ENCODE results near the gene PLA2G12A. TPM values are rescaled to one million over a fixed set of nuclear protein-coding genes. Genes with fewer than 3 reads are reported as not detected.

The PLA2G12A gene
- total RNA-seq, 1 donor from 2014 or later, result 16.4 TPM

GRCh38 chr4:109755656-109756055, 25.8 kb upstream of the PLA2G12A start:
- no peaks in the 10 kb centered on the region for H3K9me3 Mint-ChIP-seq (ENCODE audit: unreplicated experiment)
- no peak for TF ChIP-seq CTCF (IDR thresholded peaks at IDR 0.05; ENCODE audit: partially characterized antibody, unreplicated experiment)
- H3K4me1 Mint-ChIP-seq (ENCODE audit: low read depth, unreplicated experiment), result no peaks in the 10 kb centered on the region
- H3K27me3 Mint-ChIP-seq (ENCODE audit: unreplicated experiment), result no peaks in the 10 kb centered on the region
- no peak overlapping the region for H3K27ac Mint-ChIP-seq (ENCODE audit: unreplicated experiment)
- no peak overlapping the region for H3K4me3 Mint-ChIP-seq (ENCODE audit: unreplicated experiment)
- no peak for DNase-seq
- no peaks in the 10 kb centered on the region for H3K36me3 Mint-ChIP-seq (ENCODE audit: unreplicated experiment)

GRCh38 chr4:109754093-109754857, 24.4 kb upstream of the PLA2G12A start:
- H3K27ac Mint-ChIP-seq (ENCODE audit: unreplicated experiment), result no peak overlapping the region
- H3K4me1 Mint-ChIP-seq (ENCODE audit: low read depth, unreplicated experiment), result no peaks in the 10 kb centered on the region
- no peaks in the 10 kb centered on the region for H3K36me3 Mint-ChIP-seq (ENCODE audit: unreplicated experiment)
- no peak for TF ChIP-seq CTCF (IDR thresholded peaks at IDR 0.05; ENCODE audit: partially characterized antibody, unreplicated experiment)
- no peaks in the 10 kb centered on the region for H3K9me3 Mint-ChIP-seq (ENCODE audit: unreplicated experiment)
- no peak for DNase-seq
- H3K27me3 Mint-ChIP-seq (ENCODE audit: unreplicated experiment), result no peaks in the 10 kb centered on the region
- no peak overlapping the region for H3K4me3 Mint-ChIP-seq (ENCODE audit: unreplicated experiment)

- no peaks in the 10 kb centered on the region for H3K36me3 Mint-ChIP-seq (ENCODE audit: unreplicated experiment)
- no peaks in the 10 kb centered on the region for H3K9me3 Mint-ChIP-seq (ENCODE audit: unreplicated experiment)
- H3K27ac Mint-ChIP-seq (ENCODE audit: unreplicated experiment), result no peak overlapping the region
- H3K4me1 Mint-ChIP-seq (ENCODE audit: low read depth, unreplicated experiment), result no peaks in the 10 kb centered on the region
- no peak for TF ChIP-seq CTCF (IDR thresholded peaks at IDR 0.05; ENCODE audit: partially characterized antibody, unreplicated experiment)
- no peak for DNase-seq
- no peaks in the 10 kb centered on the region for H3K27me3 Mint-ChIP-seq (ENCODE audit: unreplicated experiment)
- no peak overlapping the region for H3K4me3 Mint-ChIP-seq (ENCODE audit: unreplicated experiment)
Observed at GRCh38 chr4:109752525-109752924, 22.7 kb upstream of the PLA2G12A start.

GRCh38 chr4:109751852-109752251, 22.0 kb upstream of the PLA2G12A start:
- Mint-ChIP-seq H3K9me3 (ENCODE audit: unreplicated experiment) (no peaks in the 10 kb centered on the region), H3K27ac (ENCODE audit: unreplicated experiment) (no peak overlapping the region), H3K27me3 (ENCODE audit: unreplicated experiment) (no peaks in the 10 kb centered on the region), H3K4me1 (ENCODE audit: low read depth, unreplicated experiment) (no peaks in the 10 kb centered on the region), H3K4me3 (ENCODE audit: unreplicated experiment) (no peak overlapping the region), H3K36me3 (ENCODE audit: unreplicated experiment) (no peaks in the 10 kb centered on the region)
- DNase-seq, result no peak
- TF ChIP-seq CTCF (IDR thresholded peaks at IDR 0.05; ENCODE audit: partially characterized antibody, unreplicated experiment), result no peak

- H3K36me3 Mint-ChIP-seq (ENCODE audit: unreplicated experiment), result no peaks in the 10 kb centered on the region
- no peak overlapping the region for H3K27ac Mint-ChIP-seq (ENCODE audit: unreplicated experiment)
- no peak for DNase-seq
- TF ChIP-seq CTCF (IDR thresholded peaks at IDR 0.05; ENCODE audit: partially characterized antibody, unreplicated experiment), result no peak
- no peak overlapping the region for H3K4me3 Mint-ChIP-seq (ENCODE audit: unreplicated experiment)
- no peaks in the 10 kb centered on the region for H3K4me1 Mint-ChIP-seq (ENCODE audit: low read depth, unreplicated experiment)
- no peaks in the 10 kb centered on the region for H3K27me3 Mint-ChIP-seq (ENCODE audit: unreplicated experiment)
- no peaks in the 10 kb centered on the region for H3K9me3 Mint-ChIP-seq (ENCODE audit: unreplicated experiment)
Observed at GRCh38 chr4:109750652-109751244, 20.9 kb upstream of the PLA2G12A start.

Data from glutamatergic neuron (in vitro differentiated cells).